Tibial artery (tissue), 4 donors: ENCODE measurements around the gene ABCB9.

ENCODE experiments used
- DNase-seq, 2 donors: peaks; one replicate each; pipeline ENCODE4 v3.0.0-alpha.2; 2019
- H3K27ac ChIP-seq, 2 donors: fragments of 200-600 bp; sonication (generic) in 1 of 2; 1 replicate in 1 of 2; 2 replicates in 1 of 2; pipeline ENCODE4 v1.5.1; 2018 to 2019; ENCODE audit warnings: mild to moderate bottlenecking in 1 of 2
- H3K27me3 ChIP-seq, 2 donors: fragments of 200-600 bp; sonication (generic) in 1 of 2; one replicate each; pipeline versions ENCODE4 v1.5.1 to v1.6.0; 2016 to 2019
- H3K36me3 ChIP-seq, 3 donors: fragments of 200-600 bp; sonication (generic) in 2 of 3; one replicate each; pipeline ENCODE4 v1.5.1; 2016 to 2019; ENCODE audit warnings: mild to moderate bottlenecking in 2 of 3
- H3K4me1 ChIP-seq, 4 donors: fragments of 200-600 bp; sonication (generic) in 2 of 4; 1 replicate in 3 of 4; 2 replicates in 1 of 4; pipeline ENCODE4 v1.5.1; 2016 to 2019
- H3K4me3 ChIP-seq, 2 donors: fragments of 200-600 bp; sonication (generic) in 1 of 2; 1 replicate in 1 of 2; 2 replicates in 1 of 2; pipeline ENCODE4 v1.5.1; 2018 to 2019; ENCODE audit warnings: mild to moderate bottlenecking in 2 of 2
- H3K9me3 ChIP-seq, 3 donors: fragments of 200-600 bp; sonication (generic) in 1 of 3; one replicate each; pipeline ENCODE4 v1.5.1; 2016 to 2019
- intact Hi-C: fragments of 100-400 bp; cut with DNase I; formaldehyde crosslinking; loops from one replicate; pipeline ENCODE4 v1.15.0; 2023; ENCODE audit warnings: low total_unique reads
- TF ChIP-seq, protein P1 (sequence below), 2 experiments: fragments of 200-600 bp in 1 of 2; fragments of 450-650 bp in 1 of 2; IDR thresholded peaks; one replicate each; pipeline ENCODE4 v1.5.1; 2017 to 2019; ENCODE audit warnings: antibody characterized with exemption in 2 of 2, mild to moderate bottlenecking in 1 of 2, moderate library complexity in 1 of 2

Gene ABCB9

GRCh38 chr12:122902854-122903692, 63.2 kb downstream of the ABCB9 start:
- Histone ChIP-seq H3K4me3 (no peak overlapping the region), H3K36me3 (no peaks in the 10 kb centered on the region), H3K4me1 (peaks cover 0 to under 1% (median 0%) of the 10 kb centered on the region in 4 donors), H3K27me3 (no peaks in the 10 kb centered on the region), H3K9me3 (no peaks in the 10 kb centered on the region), H3K27ac (no peak overlapping the region)
- no peak for DNase-seq
- intact Hi-C loops: no loop called here
- TF ChIP-seq, protein P1, sequence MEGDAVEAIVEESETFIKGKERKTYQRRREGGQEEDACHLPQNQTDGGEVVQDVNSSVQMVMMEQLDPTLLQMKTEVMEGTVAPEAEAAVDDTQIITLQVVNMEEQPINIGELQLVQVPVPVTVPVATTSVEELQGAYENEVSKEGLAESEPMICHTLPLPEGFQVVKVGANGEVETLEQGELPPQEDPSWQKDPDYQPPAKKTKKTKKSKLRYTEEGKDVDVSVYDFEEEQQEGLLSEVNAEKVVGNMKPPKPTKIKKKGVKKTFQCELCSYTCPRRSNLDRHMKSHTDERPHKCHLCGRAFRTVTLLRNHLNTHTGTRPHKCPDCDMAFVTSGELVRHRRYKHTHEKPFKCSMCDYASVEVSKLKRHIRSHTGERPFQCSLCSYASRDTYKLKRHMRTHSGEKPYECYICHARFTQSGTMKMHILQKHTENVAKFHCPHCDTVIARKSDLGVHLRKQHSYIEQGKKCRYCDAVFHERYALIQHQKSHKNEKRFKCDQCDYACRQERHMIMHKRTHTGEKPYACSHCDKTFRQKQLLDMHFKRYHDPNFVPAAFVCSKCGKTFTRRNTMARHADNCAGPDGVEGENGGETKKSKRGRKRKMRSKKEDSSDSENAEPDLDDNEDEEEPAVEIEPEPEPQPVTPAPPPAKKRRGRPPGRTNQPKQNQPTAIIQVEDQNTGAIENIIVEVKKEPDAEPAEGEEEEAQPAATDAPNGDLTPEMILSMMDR (IDR thresholded peaks at IDR 0.05): no peak

DNA sequence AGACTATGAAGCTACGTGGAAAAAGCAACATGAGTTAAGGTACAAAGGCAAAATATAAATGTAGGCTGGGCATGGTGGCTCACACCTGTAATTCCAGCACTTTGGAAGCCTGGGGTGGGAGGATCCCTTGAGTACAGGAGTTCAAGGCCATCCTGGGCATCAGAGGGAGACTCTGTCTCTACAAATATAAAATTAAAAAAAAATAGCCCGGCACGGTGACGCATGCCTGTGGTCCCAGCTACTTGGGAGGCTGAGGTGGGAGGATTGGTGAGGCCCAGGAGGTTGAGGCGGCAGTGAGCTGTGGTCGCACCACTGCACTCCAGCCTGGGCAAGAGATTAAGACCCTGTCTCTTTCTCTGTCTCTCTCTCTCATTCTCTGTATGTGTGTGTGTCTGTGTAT, 66.4 kb downstream of the ABCB9 start:
- no peak for DNase-seq
- Histone ChIP-seq H3K4me3 (no peak overlapping the region), H3K36me3 (no peaks in the 10 kb centered on the region), H3K27ac (no peak overlapping the region), H3K4me1 (peaks cover 0 to 12% (median 4%) of the 10 kb centered on the region in 4 donors), H3K27me3 (no peaks in the 10 kb centered on the region), H3K9me3 (no peaks in the 10 kb centered on the region)
- TF ChIP-seq, protein P1 (IDR thresholded peaks at IDR 0.05): no peak
- intact Hi-C loops: no loop called here

DNA sequence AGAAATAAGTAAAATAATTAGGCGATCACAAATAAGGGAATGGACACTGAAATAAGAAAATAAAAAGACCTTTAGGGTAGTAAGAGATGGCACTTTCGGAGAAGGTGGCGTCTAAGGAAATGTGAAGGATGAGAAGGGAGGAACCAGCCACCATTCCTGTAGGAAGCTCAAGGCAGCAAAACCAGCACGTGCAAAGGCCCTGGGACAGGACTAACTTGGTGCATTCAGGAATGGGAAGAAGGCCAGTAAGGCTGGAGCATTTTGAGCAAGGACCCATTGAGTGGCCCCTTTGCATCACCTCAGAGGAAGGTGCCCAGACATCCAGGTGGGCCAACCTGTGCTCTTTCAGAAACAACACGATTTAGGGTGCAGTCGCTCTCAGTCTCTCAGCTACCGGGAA, 69.6 kb downstream of the ABCB9 start:
- intact Hi-C loops: no loop called here
- peak overlapping the region in 1 of 2 donors; percentile 95 for H3K27ac ChIP-seq
- H3K4me3 ChIP-seq: no peak overlapping the region
- TF ChIP-seq, protein P1 (IDR thresholded peaks at IDR 0.05): no peak
- DNase-seq: no peak
- no peaks in the 10 kb centered on the region for H3K27me3 ChIP-seq
- no peaks in the 10 kb centered on the region for H3K36me3 ChIP-seq
- no peaks in the 10 kb centered on the region for H3K9me3 ChIP-seq
- peaks cover 0 to 44% (median 25%) of the 10 kb centered on the region in 4 donors for H3K4me1 ChIP-seq

- intact Hi-C loops: no loop called here
- Histone ChIP-seq H3K4me1 (peaks cover 0 to 51% (median 31%) of the 10 kb centered on the region in 4 donors), H3K4me3 (peak within 1 kb of the TSS; percentile 87 to 95), H3K27me3 (no peaks in the 10 kb centered on the region), H3K9me3 (no peaks in the 10 kb centered on the region), H3K27ac (peak within 1 kb of the TSS; percentile 90 to 95), H3K36me3 (no peaks in the 10 kb centered on the region)
- TF ChIP-seq, protein P1 (IDR thresholded peaks at IDR 0.05): peak in 1 of 2 experiments; percentile 33
- peak; percentile 64 to 87 for DNase-seq
Measured at GRCh38 chr12:122895704-122896636, 70.3 kb downstream of the ABCB9 start, which contains the start of gene VPS37B. Gene VPS37B (minus strand): TSS chr12:122896124. CDS start chr12:122896062, 62 bp downstream.

DNA sequence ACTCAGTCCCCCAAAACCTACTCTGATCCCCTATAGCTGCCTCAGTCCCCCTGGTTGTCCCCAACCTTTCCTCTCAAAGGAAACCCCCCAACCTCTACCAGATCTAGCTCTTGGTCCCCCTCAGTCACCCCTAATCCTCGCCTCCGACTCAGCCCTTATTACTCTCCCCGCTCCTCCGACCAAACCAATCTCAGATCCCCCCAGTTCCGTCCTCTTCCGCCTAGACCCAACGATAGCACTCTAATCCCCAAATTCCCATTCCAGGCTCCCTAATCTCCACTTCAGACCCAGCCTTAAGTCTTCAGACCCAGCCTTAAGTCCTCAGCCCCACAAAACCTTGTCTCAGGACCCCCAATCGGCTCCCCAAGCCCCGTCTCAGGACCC, 71.0 kb downstream of the ABCB9 start:
- no peaks in the 10 kb centered on the region for H3K27me3 ChIP-seq
- peak overlapping the region; percentile 90 to 95 for H3K27ac ChIP-seq
- no peaks in the 10 kb centered on the region for H3K36me3 ChIP-seq
- peak overlapping the region; percentile 87 to 95 for H3K4me3 ChIP-seq
- H3K4me1 ChIP-seq: peaks cover 0 to 58% (median 36%) of the 10 kb centered on the region in 4 donors
- no peak for DNase-seq
- TF ChIP-seq, protein P1 (IDR thresholded peaks at IDR 0.05): no peak
- H3K9me3 ChIP-seq: no peaks in the 10 kb centered on the region
- intact Hi-C loops: no loop called here
